Left lung (tissue), 10 donors: ENCODE measurements around the gene DEXI. TPM values are rescaled to one million over a fixed set of nuclear protein-coding genes. Genes with fewer than 3 reads are reported as not detected.

Source experiments
- ATAC-seq: fragments of 200-7000 bp; cut with Tn5 transposase; one replicate; pipeline ENCODE4 v1.9.1; 2020; ENCODE audit warnings: moderate library complexity
- DNase-seq, 4 donors: peaks; one replicate each; pipeline ENCODE4 v3.0.0-alpha.2; 2013 to 2020
- H3K27ac ChIP-seq, 2 donors: fragments of 200-600 bp; sonication (generic) in 1 of 2; one replicate each; pipeline versions ENCODE4 v1.5.0 to v1.8.0; 2020 to 2021
- H3K27me3 ChIP-seq, 2 donors: fragments of 200-600 bp; sonication (generic) in 1 of 2; one replicate each; pipeline versions ENCODE4 v1.5.0 to v1.8.0; 2020 to 2021
- H3K36me3 ChIP-seq, 2 donors: fragments of 200-600 bp; sonication (generic) in 1 of 2; one replicate each; pipeline versions ENCODE4 v1.5.0 to v1.8.0; 2020 to 2021
- H3K4me1 ChIP-seq, 2 donors: fragments of 200-600 bp; one replicate each; pipeline ENCODE4 v1.8.0; 2021
- H3K4me3 ChIP-seq, 2 donors: fragments of 200-600 bp; sonication (generic) in 1 of 2; one replicate each; pipeline versions ENCODE4 v1.5.0 to v1.8.0; 2020 to 2021; ENCODE audit warnings: mild to moderate bottlenecking in 1 of 2
- H3K9me3 ChIP-seq, 2 donors: fragments of 200-600 bp; sonication (generic) in 1 of 2; one replicate each; pipeline versions ENCODE4 v1.5.0 to v1.8.0; 2020 to 2021
- CTCF ChIP-seq, 2 donors: fragments of 200-600 bp; sonication (generic) in 1 of 2; IDR thresholded peaks; one replicate each; pipeline versions ENCODE4 v1.5.0 to v1.8.0; 2021; ENCODE audit warnings: antibody characterized with exemption in 2 of 2
- intact Hi-C, 2 donors: fragments of 100-400 bp; cut with DNase I; formaldehyde crosslinking; loops; one replicate each; pipeline versions ENCODE4 v1.11.2 to v1.14.2; 2022
- polyA plus RNA-seq, 6 donors: library from polyadenylated mRNA; unstranded; fragments of 120-200 nt; gene quantifications; one replicate each; pipeline ENCODE4 v1.2.1, GENCODE V29; 2013; ENCODE audit not compliant: insufficient read length in 6 of 6
- total RNA-seq, 2 donors: library from RNA; stranded (reverse); fragmentation: NEBNext Ultra II Directional; extraction: Animal tissue kit (Norgen Biotek cat#: 25700); gene quantifications; one replicate each; pipeline ENCODE4 v1.2.1, GENCODE V29; 2021
- donor health status: DM: no; HTN: yes; CAD: no.
- donor health status: DM: no; HTN: no; CAD: no.

Gene DEXI
- total and polyA plus RNA-seq, 8 donors = 30.2 to 54.7 (median 43.5) TPM

- DNase-seq (no peak), ATAC-seq (no peak)
- TF ChIP-seq CTCF (IDR thresholded peaks at IDR 0.05) = no peak
- H3K4me1 ChIP-seq = peaks cover 0 to 6% of the 10 kb centered on the region in 2 donors
- intact Hi-C loops = no loop called here
- no peak overlapping the region for H3K4me3 ChIP-seq
- no peak overlapping the region for H3K27ac ChIP-seq
- H3K9me3 ChIP-seq = no peaks in the 10 kb centered on the region
- H3K27me3 ChIP-seq = no peaks in the 10 kb centered on the region
- peaks cover 0 to 95% of the 10 kb centered on the region in 2 donors for H3K36me3 ChIP-seq
Observed at GRCh38 chr16:10906482-10906881, 35.8 kb downstream of the DEXI start.

- peaks cover 0 to 96% of the 10 kb centered on the region in 2 donors for H3K36me3 ChIP-seq
- no peak for ATAC-seq
- intact Hi-C loops = no loop called here
Observed at GRCh38 chr16:10902999-10903398, 39.3 kb downstream of the DEXI start.

GRCh38 chr16:10897134-10897533, 45.1 kb downstream of the DEXI start:
- ATAC-seq (peak; percentile 45), DNase-seq (no peak)

More at GRCh38 chr16:10902999-10903398, 39.3 kb downstream of the DEXI start:
- no peaks in the 10 kb centered on the region for H3K27me3 ChIP-seq
- peaks cover 0 to 6% of the 10 kb centered on the region in 2 donors for H3K4me1 ChIP-seq
- no peak for TF ChIP-seq CTCF (IDR thresholded peaks at IDR 0.05)
- H3K27ac ChIP-seq = no peak overlapping the region
- H3K9me3 ChIP-seq = no peaks in the 10 kb centered on the region
- no peak for DNase-seq
- H3K4me3 ChIP-seq = no peak overlapping the region

GRCh38 chr16:10896723-10897122, 45.5 kb downstream of the DEXI start:
- TF ChIP-seq CTCF (IDR thresholded peaks at IDR 0.05) = no peak
- peak; percentile 36 for ATAC-seq
- H3K9me3 ChIP-seq = no peaks in the 10 kb centered on the region
- H3K4me1 ChIP-seq = peaks cover 3 to 17% of the 10 kb centered on the region in 2 donors
- H3K27ac ChIP-seq = peak overlapping the region in 1 of 2 donors; percentile 53
- intact Hi-C loops = no loop called here
- H3K4me3 ChIP-seq = no peak overlapping the region
- H3K36me3 ChIP-seq = peaks cover 0 to 57% of the 10 kb centered on the region in 2 donors
- no peak for DNase-seq
- no peaks in the 10 kb centered on the region for H3K27me3 ChIP-seq

More at GRCh38 chr16:10897134-10897533, 45.1 kb downstream of the DEXI start:
- TF ChIP-seq CTCF (IDR thresholded peaks at IDR 0.05) = no peak
- Histone ChIP-seq H3K27me3 (no peaks in the 10 kb centered on the region), H3K4me1 (peaks cover 3 to 13% of the 10 kb centered on the region in 2 donors), H3K36me3 (peaks cover 0 to 61% of the 10 kb centered on the region in 2 donors), H3K9me3 (no peaks in the 10 kb centered on the region), H3K27ac (peak overlapping the region in 1 of 2 donors; percentile 53), H3K4me3 (no peak overlapping the region)
- intact Hi-C loops = no loop called here

- Histone ChIP-seq H3K9me3 (no peaks in the 10 kb centered on the region), H3K27ac (peak overlapping the region in 1 of 2 donors; percentile 53), H3K4me3 (no peak overlapping the region), H3K4me1 (peaks cover 3 to 23% of the 10 kb centered on the region in 2 donors), H3K36me3 (peaks cover 0 to 51% of the 10 kb centered on the region in 2 donors), H3K27me3 (no peaks in the 10 kb centered on the region)
- TF ChIP-seq CTCF (IDR thresholded peaks at IDR 0.05) = no peak
- ATAC-seq (no peak), DNase-seq (no peak)
- intact Hi-C loops = no loop called here
Observed at GRCh38 chr16:10896165-10896564, 46.1 kb downstream of the DEXI start.
